ENCODE results near the gene DMD. TPM values are rescaled to one million over a fixed set of nuclear protein-coding genes. Genes with fewer than 3 reads are reported as not detected.

DMD gene
- 23.2 and 23.9 TPM in 2 replicates for total RNA-seq
- long read RNA-seq, full-length matches to known transcripts, result 13 of 32 reads
- long read RNA-seq, partial matches to known transcripts, result 9 of 32 reads
- long read RNA-seq, other reads (novel, unspliced or antisense), result 10 of 32 reads

DNA sequence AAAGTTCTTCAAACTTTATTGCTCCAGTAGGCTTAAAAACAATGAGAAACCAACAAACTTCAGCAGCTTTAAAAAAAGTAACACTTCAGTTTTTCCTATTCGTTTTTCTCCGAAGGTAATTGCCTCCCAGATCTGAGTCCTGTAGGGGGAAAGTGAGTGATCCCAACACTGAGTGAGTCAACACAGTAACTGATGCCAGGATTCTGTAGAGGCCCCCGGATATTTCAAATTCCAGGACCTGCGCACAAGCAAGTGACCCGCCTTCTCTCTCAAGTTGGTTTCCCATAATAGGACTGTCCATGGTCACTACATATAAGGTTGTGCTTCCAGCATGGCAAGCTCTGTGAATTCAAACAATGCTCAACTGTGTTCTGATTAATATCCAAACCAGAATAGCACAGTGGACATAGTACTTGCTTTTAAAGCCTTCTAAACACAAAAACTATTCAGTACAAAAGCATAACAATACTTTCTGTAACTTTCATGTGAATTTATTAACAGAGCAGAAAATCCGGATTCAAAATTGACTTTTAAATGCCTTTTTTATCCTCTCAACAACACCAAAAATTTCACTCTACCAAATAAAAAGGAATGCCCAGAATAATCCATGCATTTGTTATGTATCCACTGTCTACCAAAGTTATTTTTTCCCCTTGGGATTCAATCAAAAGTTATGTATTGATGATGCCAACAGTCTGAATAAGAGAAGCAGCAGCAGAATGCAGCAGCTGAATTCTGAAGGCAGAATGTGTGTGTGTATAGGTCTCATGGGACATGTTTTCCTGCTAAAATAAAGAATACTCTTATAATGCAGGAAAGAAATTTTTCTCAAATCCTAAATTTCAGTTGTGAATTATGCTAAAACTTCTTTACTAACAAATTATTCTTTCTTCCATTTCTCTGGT, at the start of gene DMD:
Gene DMD, minus strand, starts transcription at position 194 of the 905 bp plus-strand sequence. CDS start 237 bp downstream, outside the sequence.
- Mint-ChIP-seq H3K27me3 (no peaks in the 10 kb centered on the region), H3K36me3 (ENCODE audit: insufficient read depth) (no peaks in the 10 kb centered on the region), H3K9me3 (ENCODE audit: low read depth) (peaks cover 8% of the 10 kb centered on the region), H3K4me3 (ENCODE audit: low read depth) (no peak within 1 kb of the TSS), H3K4me1 (ENCODE audit: low read depth) (peaks cover 6% of the 10 kb centered on the region), H3K27ac (no peak within 1 kb of the TSS)
- DNase-seq (ENCODE audit: low spot score, unreplicated experiment), result no peak
- TF ChIP-seq, protein P1, sequence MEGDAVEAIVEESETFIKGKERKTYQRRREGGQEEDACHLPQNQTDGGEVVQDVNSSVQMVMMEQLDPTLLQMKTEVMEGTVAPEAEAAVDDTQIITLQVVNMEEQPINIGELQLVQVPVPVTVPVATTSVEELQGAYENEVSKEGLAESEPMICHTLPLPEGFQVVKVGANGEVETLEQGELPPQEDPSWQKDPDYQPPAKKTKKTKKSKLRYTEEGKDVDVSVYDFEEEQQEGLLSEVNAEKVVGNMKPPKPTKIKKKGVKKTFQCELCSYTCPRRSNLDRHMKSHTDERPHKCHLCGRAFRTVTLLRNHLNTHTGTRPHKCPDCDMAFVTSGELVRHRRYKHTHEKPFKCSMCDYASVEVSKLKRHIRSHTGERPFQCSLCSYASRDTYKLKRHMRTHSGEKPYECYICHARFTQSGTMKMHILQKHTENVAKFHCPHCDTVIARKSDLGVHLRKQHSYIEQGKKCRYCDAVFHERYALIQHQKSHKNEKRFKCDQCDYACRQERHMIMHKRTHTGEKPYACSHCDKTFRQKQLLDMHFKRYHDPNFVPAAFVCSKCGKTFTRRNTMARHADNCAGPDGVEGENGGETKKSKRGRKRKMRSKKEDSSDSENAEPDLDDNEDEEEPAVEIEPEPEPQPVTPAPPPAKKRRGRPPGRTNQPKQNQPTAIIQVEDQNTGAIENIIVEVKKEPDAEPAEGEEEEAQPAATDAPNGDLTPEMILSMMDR (IDR thresholded peaks at IDR 0.05; ENCODE audit: unreplicated experiment), result no peak

DNA sequence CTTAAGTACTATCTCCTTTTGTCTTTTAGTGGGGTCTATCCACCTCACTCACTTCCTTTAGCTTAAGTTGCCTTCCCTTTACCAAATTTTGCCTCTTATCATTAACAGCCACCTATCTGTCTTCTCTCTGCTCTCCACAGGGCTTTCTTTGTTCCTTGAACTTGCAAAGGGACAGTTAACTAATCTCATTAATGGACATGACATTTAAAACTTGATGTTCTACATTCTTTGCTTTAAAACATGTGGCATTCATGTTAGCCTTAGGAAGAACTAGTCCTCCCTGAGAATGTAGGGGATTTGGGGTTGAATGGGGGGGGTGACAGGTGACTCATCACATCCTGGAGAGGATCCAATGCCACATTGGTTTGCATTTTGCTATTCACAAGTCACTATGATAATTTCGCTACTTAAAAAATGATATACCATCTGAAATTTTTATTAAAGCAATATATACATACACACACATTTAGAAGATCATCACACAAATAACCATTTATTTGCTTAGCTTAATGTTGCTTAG, 41.0 kb upstream of the DMD start:
- Mint-ChIP-seq H3K27ac (no peak overlapping the region), H3K9me3 (ENCODE audit: low read depth) (no peaks in the 10 kb centered on the region), H3K27me3 (no peaks in the 10 kb centered on the region), H3K36me3 (ENCODE audit: insufficient read depth) (no peaks in the 10 kb centered on the region), H3K4me3 (ENCODE audit: low read depth) (no peak overlapping the region), H3K4me1 (ENCODE audit: low read depth) (no peaks in the 10 kb centered on the region)
- no peak for DNase-seq (ENCODE audit: low spot score, unreplicated experiment)
- TF ChIP-seq, protein P1 (IDR thresholded peaks at IDR 0.05; ENCODE audit: unreplicated experiment), result no peak

DNA sequence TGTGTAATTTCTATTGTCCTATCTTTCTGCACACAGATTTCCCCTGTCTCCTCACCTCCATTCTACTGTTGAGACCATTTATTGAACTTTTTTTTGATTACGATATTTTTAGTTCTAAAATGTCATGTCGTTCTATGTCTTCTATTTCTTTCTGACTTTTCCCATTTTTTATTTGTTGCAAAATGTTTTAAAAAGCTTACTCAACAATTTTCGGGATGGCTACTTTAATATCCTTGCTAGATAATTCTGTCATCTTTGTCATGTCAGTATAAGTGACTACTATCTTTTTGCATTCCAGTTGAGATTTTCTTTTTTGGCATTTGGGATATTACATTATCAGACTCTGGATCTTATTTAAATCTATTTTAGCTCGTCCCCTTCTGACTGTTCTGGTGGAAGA, 7.5 kb upstream of the DMD start:
- Mint-ChIP-seq H3K4me1 (ENCODE audit: low read depth) (no peaks in the 10 kb centered on the region), H3K4me3 (ENCODE audit: low read depth) (no peak overlapping the region), H3K27ac (no peak overlapping the region), H3K9me3 (ENCODE audit: low read depth) (peaks cover 14% of the 10 kb centered on the region), H3K36me3 (ENCODE audit: insufficient read depth) (no peaks in the 10 kb centered on the region), H3K27me3 (no peaks in the 10 kb centered on the region)
- no peak for DNase-seq (ENCODE audit: low spot score, unreplicated experiment)
- TF ChIP-seq, protein P1 (IDR thresholded peaks at IDR 0.05; ENCODE audit: unreplicated experiment), result no peak

DNA sequence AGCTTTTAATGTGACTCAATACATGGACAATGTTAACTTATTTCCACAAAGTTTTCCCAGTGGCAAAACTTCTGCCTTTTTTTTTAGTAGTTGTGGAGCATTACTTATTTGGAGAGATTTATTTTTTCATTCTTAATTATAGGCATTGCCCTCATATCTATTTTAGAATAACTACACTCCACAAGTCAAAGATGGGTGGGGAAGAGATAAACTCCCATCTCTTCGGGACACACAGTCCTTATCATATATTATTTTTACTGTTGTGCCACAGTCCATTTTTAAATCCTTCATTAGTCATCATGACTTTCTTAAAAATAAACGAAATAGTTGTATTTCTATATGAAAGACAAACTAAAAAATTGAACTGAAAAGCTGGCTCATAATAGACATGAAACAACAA, 1.2 kb downstream of the DMD start:
- H3K4me1 Mint-ChIP-seq (ENCODE audit: low read depth), result peaks cover 6% of the 10 kb centered on the region
- no peak overlapping the region for H3K4me3 Mint-ChIP-seq (ENCODE audit: low read depth)
- TF ChIP-seq, protein P1 (IDR thresholded peaks at IDR 0.05; ENCODE audit: unreplicated experiment), result no peak
- DNase-seq (ENCODE audit: low spot score, unreplicated experiment), result no peak
- no peaks in the 10 kb centered on the region for H3K27me3 Mint-ChIP-seq
- no peaks in the 10 kb centered on the region for H3K36me3 Mint-ChIP-seq (ENCODE audit: insufficient read depth)
- no peaks in the 10 kb centered on the region for H3K9me3 Mint-ChIP-seq (ENCODE audit: low read depth)
- no peak overlapping the region for H3K27ac Mint-ChIP-seq

DNA sequence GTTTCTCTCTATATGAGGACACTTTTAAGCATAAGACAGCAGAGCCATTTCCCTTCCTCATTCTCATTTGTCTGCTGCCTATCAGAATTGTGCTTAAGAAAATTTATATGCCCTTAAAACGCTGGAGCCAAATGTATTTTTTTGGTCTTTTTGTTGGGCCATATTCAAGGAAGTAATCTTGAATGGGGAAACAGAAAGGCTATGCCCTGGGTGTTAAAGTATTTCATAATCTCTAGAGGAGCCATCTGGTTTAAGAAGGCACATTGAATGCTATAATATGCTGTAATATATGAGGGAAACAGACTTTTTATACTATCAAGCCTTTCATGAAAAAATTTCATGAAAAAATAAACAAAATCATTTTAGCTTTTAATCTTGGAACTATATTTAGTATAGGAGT, 4.3 kb downstream of the DMD start:
- H3K27ac Mint-ChIP-seq, result no peak overlapping the region
- peaks cover 6% of the 10 kb centered on the region for H3K4me1 Mint-ChIP-seq (ENCODE audit: low read depth)
- H3K9me3 Mint-ChIP-seq (ENCODE audit: low read depth), result no peaks in the 10 kb centered on the region
- TF ChIP-seq, protein P1 (IDR thresholded peaks at IDR 0.05; ENCODE audit: unreplicated experiment), result no peak
- no peak overlapping the region for H3K4me3 Mint-ChIP-seq (ENCODE audit: low read depth)
- no peak for DNase-seq (ENCODE audit: low spot score, unreplicated experiment)
- H3K27me3 Mint-ChIP-seq, result no peaks in the 10 kb centered on the region
- no peaks in the 10 kb centered on the region for H3K36me3 Mint-ChIP-seq (ENCODE audit: insufficient read depth)
